HCT116 (cell line): Measurements from ENCODE around the gene DNM3. TPM values are rescaled to one million over a fixed set of nuclear protein-coding genes. Genes with fewer than 3 reads are reported as not detected.

Experiments
- ATAC-seq: fragments of 200-7000 bp; cut with Tn5 transposase; 2 replicates; pipeline ENCODE4 v1.9.1; 2020; ENCODE audit warnings: mild to moderate bottlenecking, moderate library complexity
- BruUV-seq: library from RNA; stranded (reverse); fragments of 400-500 nt; replicated peaks from 2 replicates; lab custom pipeline; 2021; lab: Mats Ljungman, UMichigan
- CTCF ChIA-PET: fragments of 300-600 bp; sonication (Branson Sonifier 250); formaldehyde crosslinking; loops from one replicate; lab custom pipeline; 2021; ENCODE audit warnings: antibody characterized with exemption; lab: Charles Lee
- POLR2A ChIA-PET: fragments of 300-600, 350-600 bp; sonication (Branson Sonifier 250); formaldehyde crosslinking; loops from one replicate; lab custom pipeline; 2021; ENCODE audit warnings: antibody characterized with exemption; lab: Charles Lee
- RAD21 ChIA-PET, 2 experiments: fragments of 300-600 bp; sonication (Branson Sonifier 250); formaldehyde crosslinking; loops; one replicate each; lab custom pipeline; 2023; ENCODE audit warnings: low total read pairs in 2 of 2; ENCODE audit not compliant: uncharacterized antibody in 2 of 2, unreplicated experiment in 2 of 2, low non-redundant PET in 1 of 2; lab: Charles Lee
- DNase-seq: peaks from one replicate; pipeline ENCODE4 v3.0.0-alpha.2; 2010; ENCODE audit warnings: low read depth, low spot score
- H2AFZ ChIP-seq: fragments of 200-600 bp; shearing (Covaris generic), sonication (generic); 2 replicates; pipeline ENCODE4 v1.6.1; 2017; ENCODE audit warnings: low read depth, mixed run types, mixed read lengths, antibody characterized with exemption, low read length; ENCODE audit not compliant: poor library complexity, severe bottlenecking
- H3K27ac ChIP-seq: 2 replicates; pipeline ENCODE4 v1.5.1; 2012; ENCODE audit warnings: low read depth, low read length
- H3K27me3 ChIP-seq: fragments of 200-600 bp; sonication (generic); 2 replicates; pipeline ENCODE4 v1.6.1; 2016; ENCODE audit warnings: mixed run types, low read length, mixed read lengths; ENCODE audit not compliant: insufficient read depth
- H3K36me3 ChIP-seq, 2 experiments: fragments of 200-500 bp in 1 of 2; fragments of 200-600 bp in 1 of 2; sonication (Bioruptor generic) in 1 of 2; sonication (generic) in 1 of 2; 2 replicates each; pipeline versions ENCODE4 v1.5.1 to v1.6.1; 2014 to 2016; ENCODE audit warnings: low read length in 2 of 2, inconsistent platforms in 1 of 2, mixed read lengths in 1 of 2, mixed run types in 1 of 2; ENCODE audit not compliant: insufficient read depth in 2 of 2, control insufficient read depth in 1 of 2
- H3K4me1 ChIP-seq, 2 experiments: fragments of 200-600 bp in 1 of 2; sonication (generic) in 1 of 2; 2 replicates each; pipeline versions ENCODE4 v1.5.1 to v1.6.1; 2012 to 2017; ENCODE audit warnings: low read length in 2 of 2, inconsistent platforms in 1 of 2, mild to moderate bottlenecking in 1 of 2, mixed read lengths in 1 of 2, mixed run types in 1 of 2, moderate library complexity in 1 of 2; ENCODE audit not compliant: insufficient read depth in 2 of 2, control insufficient read depth in 1 of 2
- H3K4me2 ChIP-seq: fragments of 200-600 bp; sonication (generic); 2 replicates; pipeline ENCODE4 v1.6.1; 2017; ENCODE audit warnings: mixed run types, low read length, mixed read lengths
- H3K4me3 ChIP-seq, 2 experiments: fragments of 200-600 bp in 1 of 2; sonication (generic) in 1 of 2; replicated peaks in 1 of 2; 2 replicates each; pipeline ENCODE4 v1.5.1; 2011 to 2016; ENCODE audit warnings: low read length in 2 of 2, control low read depth in 1 of 2, low read depth in 1 of 2, mild to moderate bottlenecking in 1 of 2, mixed read lengths in 1 of 2, mixed run types in 1 of 2
- H3K79me2 ChIP-seq: fragments of 200-600 bp; sonication (generic); 2 replicates; pipeline ENCODE4 v1.6.1; 2017; ENCODE audit warnings: mild to moderate bottlenecking, mixed run types, low read length, moderate library complexity, mixed read lengths; ENCODE audit not compliant: insufficient read depth
- H3K9ac ChIP-seq: fragments of 200-600 bp; sonication (generic); 2 replicates; pipeline ENCODE4 v1.6.1; 2016; ENCODE audit warnings: low read length, mixed read lengths
- H3K9me2 ChIP-seq: fragments of 200-600 bp; sonication (generic), shearing (Covaris generic); 2 replicates; pipeline ENCODE4 v1.6.1; 2017; ENCODE audit warnings: mixed run types, mild to moderate bottlenecking, moderate library complexity; ENCODE audit not compliant: insufficient read depth
- H3K9me3 ChIP-seq, 2 experiments: fragments of 200-500 bp in 1 of 2; fragments of 200-600 bp in 1 of 2; sonication (Bioruptor generic) in 1 of 2; sonication (generic) in 1 of 2; 2 replicates each; pipeline ENCODE4 v1.6.1; 2014 to 2017; ENCODE audit warnings: low read length in 2 of 2, mixed read lengths in 2 of 2, inconsistent platforms in 1 of 2, low read depth in 1 of 2, mild to moderate bottlenecking in 1 of 2, mixed run types in 1 of 2, moderate library complexity in 1 of 2; ENCODE audit not compliant: control insufficient read depth in 1 of 2, insufficient read depth in 1 of 2
- H4K20me1 ChIP-seq: fragments of 200-600 bp; sonication (generic), shearing (Covaris generic); 2 replicates; pipeline ENCODE4 v1.6.1; 2017; ENCODE audit warnings: mixed run types, mild to moderate bottlenecking, moderate library complexity; ENCODE audit not compliant: insufficient read depth
- CBX3 ChIP-seq: IDR thresholded peaks from 2 replicates; pipeline ENCODE4 v1.6.1; 2012; ENCODE audit warnings: low read depth
- CEBPB ChIP-seq: IDR thresholded peaks from 2 replicates; pipeline ENCODE4 v1.6.1; 2012; ENCODE audit warnings: low read depth
- EGR1 ChIP-seq: IDR thresholded peaks from 2 replicates; pipeline ENCODE4 v1.6.1; 2012; ENCODE audit warnings: low read depth
- JUND ChIP-seq: IDR thresholded peaks from 2 replicates; pipeline ENCODE4 v1.6.1; 2012
- RAD21 ChIP-seq: IDR thresholded peaks from 2 replicates; pipeline ENCODE4 v1.6.1; 2012; ENCODE audit warnings: low read depth, mild to moderate bottlenecking
- SRF ChIP-seq: IDR thresholded peaks from 2 replicates; pipeline ENCODE4 v1.6.1; 2012; ENCODE audit warnings: low read depth
- ZFX ChIP-seq: fragments of 450-650 bp; IDR thresholded peaks from 2 replicates; pipeline ENCODE4 v1.6.1; 2017
- intact Hi-C: fragments of 100-400 bp; cut with micrococcal nuclease; formaldehyde crosslinking; loops from 2 replicates; pipeline ENCODE4 v1.10.0; 2022
- total RNA-seq: library from RNA; stranded (reverse); gene quantifications from one replicate; pipeline ENCODE4 v1.2.1, GENCODE V29; 2021; ENCODE audit not compliant: unreplicated experiment
- TF ChIP-seq, protein P1 (sequence below): IDR thresholded peaks from 2 replicates; pipeline ENCODE4 v1.6.1; 2012; ENCODE audit warnings: low read depth
- TF ChIP-seq, protein P2 (sequence below): IDR thresholded peaks from 2 replicates; pipeline ENCODE4 v1.6.1; 2012
- TF ChIP-seq, protein P3 (sequence below): IDR thresholded peaks from 2 replicates; pipeline ENCODE4 v1.6.1; 2012

Gene DNM3
- total RNA-seq, 1 experiment from 2014 or later = 3.1 TPM

DNA sequence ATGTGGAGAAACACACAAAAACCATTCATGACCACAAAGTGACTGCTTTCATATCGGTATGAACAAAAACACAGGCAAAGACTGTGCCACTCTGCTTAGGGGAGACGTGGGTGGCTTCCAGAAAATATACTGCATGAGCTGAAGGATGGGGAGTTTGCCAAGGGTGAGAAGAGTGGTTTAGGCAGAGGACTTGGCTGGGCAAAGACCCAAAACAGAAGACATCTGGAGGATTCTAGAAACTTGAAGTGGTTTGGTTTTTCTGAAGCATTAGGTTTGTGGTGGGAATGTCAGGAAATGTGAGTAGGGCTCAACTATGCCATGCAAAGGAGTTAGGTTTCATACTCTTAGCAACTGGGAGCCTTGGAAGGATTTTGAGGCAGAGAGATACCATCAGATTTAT lies 26.6 kb upstream of the DNM3 start (continued):
- TF ChIP-seq, protein P1, sequence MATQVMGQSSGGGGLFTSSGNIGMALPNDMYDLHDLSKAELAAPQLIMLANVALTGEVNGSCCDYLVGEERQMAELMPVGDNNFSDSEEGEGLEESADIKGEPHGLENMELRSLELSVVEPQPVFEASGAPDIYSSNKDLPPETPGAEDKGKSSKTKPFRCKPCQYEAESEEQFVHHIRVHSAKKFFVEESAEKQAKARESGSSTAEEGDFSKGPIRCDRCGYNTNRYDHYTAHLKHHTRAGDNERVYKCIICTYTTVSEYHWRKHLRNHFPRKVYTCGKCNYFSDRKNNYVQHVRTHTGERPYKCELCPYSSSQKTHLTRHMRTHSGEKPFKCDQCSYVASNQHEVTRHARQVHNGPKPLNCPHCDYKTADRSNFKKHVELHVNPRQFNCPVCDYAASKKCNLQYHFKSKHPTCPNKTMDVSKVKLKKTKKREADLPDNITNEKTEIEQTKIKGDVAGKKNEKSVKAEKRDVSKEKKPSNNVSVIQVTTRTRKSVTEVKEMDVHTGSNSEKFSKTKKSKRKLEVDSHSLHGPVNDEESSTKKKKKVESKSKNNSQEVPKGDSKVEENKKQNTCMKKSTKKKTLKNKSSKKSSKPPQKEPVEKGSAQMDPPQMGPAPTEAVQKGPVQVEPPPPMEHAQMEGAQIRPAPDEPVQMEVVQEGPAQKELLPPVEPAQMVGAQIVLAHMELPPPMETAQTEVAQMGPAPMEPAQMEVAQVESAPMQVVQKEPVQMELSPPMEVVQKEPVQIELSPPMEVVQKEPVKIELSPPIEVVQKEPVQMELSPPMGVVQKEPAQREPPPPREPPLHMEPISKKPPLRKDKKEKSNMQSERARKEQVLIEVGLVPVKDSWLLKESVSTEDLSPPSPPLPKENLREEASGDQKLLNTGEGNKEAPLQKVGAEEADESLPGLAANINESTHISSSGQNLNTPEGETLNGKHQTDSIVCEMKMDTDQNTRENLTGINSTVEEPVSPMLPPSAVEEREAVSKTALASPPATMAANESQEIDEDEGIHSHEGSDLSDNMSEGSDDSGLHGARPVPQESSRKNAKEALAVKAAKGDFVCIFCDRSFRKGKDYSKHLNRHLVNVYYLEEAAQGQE = no peak
- TF ChIP-seq, protein P2, sequence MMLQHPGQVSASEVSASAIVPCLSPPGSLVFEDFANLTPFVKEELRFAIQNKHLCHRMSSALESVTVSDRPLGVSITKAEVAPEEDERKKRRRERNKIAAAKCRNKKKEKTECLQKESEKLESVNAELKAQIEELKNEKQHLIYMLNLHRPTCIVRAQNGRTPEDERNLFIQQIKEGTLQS = no peak
- TF ChIP-seq CEBPB (no peak), RAD21 (no peak), ZFX (no peak)
- TF ChIP-seq, all 23 proteins: peak for 0

DNA sequence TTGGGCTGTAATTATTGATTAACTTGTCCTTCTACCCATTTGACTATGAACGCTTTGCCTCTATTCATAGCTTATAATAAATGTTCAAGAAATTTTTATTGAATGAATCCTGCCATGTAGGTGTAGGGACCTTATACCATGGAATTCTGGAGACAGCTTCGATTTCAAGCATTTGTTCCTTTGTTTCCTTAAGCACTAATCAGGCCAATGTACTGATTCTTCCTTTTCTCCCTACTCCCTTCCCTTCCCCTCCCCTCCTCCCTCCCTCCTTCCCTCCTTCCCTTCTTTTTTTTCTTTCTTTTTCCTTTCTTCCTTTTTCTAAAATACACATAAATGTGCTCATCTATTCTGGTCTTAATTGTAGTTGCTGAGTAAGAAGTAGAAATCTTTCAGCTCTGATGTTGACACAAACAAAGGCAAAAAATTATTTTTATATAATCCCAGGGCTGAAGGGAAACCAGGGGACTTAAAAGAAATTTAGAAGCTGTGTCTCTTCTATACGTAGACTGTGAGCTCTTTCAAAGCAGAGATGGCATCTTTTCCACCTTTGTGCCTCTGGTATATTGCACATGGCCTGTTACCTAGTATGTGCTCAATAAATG lies 24.9 kb upstream of the DNM3 start:
- Histone ChIP-seq H3K4me3 (no peak overlapping the region), H3K36me3 (no peaks in the 10 kb centered on the region), H3K4me1 (peaks cover 12 to 17% of the 10 kb centered on the region in 2 experiments), H4K20me1 (no peaks in the 10 kb centered on the region), H3K4me2 (no peak overlapping the region), H2AFZ (no peak overlapping the region), H3K79me2 (no peaks in the 10 kb centered on the region), H3K9me2 (no peaks in the 10 kb centered on the region), H3K27me3 (no peaks in the 10 kb centered on the region), H3K27ac (no peak overlapping the region), H3K9ac (no peak overlapping the region), H3K9me3 (no peaks in the 10 kb centered on the region)
- no TSS peak for BruUV-seq
- no peak for TF ChIP-seq SRF
- TF ChIP-seq EGR1 = no peak
- no peak for TF ChIP-seq RAD21
- no peak for TF ChIP-seq CBX3
- TF ChIP-seq, protein P3, sequence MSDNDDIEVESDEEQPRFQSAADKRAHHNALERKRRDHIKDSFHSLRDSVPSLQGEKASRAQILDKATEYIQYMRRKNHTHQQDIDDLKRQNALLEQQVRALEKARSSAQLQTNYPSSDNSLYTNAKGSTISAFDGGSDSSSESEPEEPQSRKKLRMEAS = no peak
- TF ChIP-seq JUND = no peak
- no peak for TF ChIP-seq CEBPB
- CTCF ChIA-PET = interaction anchor here (1.4 kb wide), 1 partner anchor 16 kb away, joined by 7 read pairs; no protein-coding TSS in a partner anchor
- intact Hi-C loops = no loop called here
- RAD21 ChIA-PET = no interaction called here
- no peak for ATAC-seq
- DNase-seq = no peak
- POLR2A ChIA-PET = no interaction called here
